RWPE2 (cell line): ENCODE data around the gene MAEA.

Source experiments
- ATAC-seq: fragments of 200-7000 bp; cut with Tn5 transposase; 3 replicates; pipeline ENCODE4 v1.9.1; 2021; ENCODE audit warnings: low read depth
- DNase-seq: peaks from one replicate; pipeline ENCODE4 v3.0.0-alpha.2; 2020; ENCODE audit warnings: low spot score
- H3K27ac ChIP-seq: fragments of 450-650 bp; 2 replicates; pipeline ENCODE4 v1.5.1; 2017; ENCODE audit warnings: mild to moderate bottlenecking; ENCODE audit not compliant: poor library complexity, severe bottlenecking
- H3K27me3 ChIP-seq: fragments of 250-450 bp; sonication (Bioruptor Pico); 2 replicates; pipeline ENCODE4 v1.5.1; 2021; ENCODE audit warnings: mild to moderate bottlenecking, moderate library complexity; ENCODE audit not compliant: insufficient read depth, poor library complexity, severe bottlenecking
- H3K36me3 ChIP-seq: fragments of 250-450 bp; sonication (Bioruptor Pico); 2 replicates; pipeline ENCODE4 v1.5.1; 2020; ENCODE audit warnings: low read depth, mild to moderate bottlenecking, moderate library complexity
- H3K4me1 ChIP-seq: fragments of 250-450 bp; sonication (Bioruptor Pico); 2 replicates; pipeline ENCODE4 v1.5.1; 2021; ENCODE audit warnings: mild to moderate bottlenecking, moderate library complexity; ENCODE audit not compliant: insufficient read depth, poor library complexity, severe bottlenecking
- H3K4me3 ChIP-seq: fragments of 250-450 bp; sonication (Bioruptor Pico); 2 replicates; pipeline ENCODE4 v1.5.1; 2021; ENCODE audit warnings: mild to moderate bottlenecking, moderate library complexity; ENCODE audit not compliant: severe bottlenecking
- H3K9me3 ChIP-seq: fragments of 250-450 bp; sonication (Bioruptor Pico); 2 replicates; pipeline ENCODE4 v1.5.1; 2021; ENCODE audit warnings: mild to moderate bottlenecking, moderate library complexity; ENCODE audit not compliant: severe bottlenecking
- TF ChIP-seq, protein P1 (sequence below): fragments of 450-650 bp; IDR thresholded peaks from one replicate; pipeline ENCODE4 v1.5.1; 2017; ENCODE audit warnings: mild to moderate bottlenecking, moderate library complexity; ENCODE audit not compliant: poor library complexity, severe bottlenecking

Gene MAEA

DNA sequence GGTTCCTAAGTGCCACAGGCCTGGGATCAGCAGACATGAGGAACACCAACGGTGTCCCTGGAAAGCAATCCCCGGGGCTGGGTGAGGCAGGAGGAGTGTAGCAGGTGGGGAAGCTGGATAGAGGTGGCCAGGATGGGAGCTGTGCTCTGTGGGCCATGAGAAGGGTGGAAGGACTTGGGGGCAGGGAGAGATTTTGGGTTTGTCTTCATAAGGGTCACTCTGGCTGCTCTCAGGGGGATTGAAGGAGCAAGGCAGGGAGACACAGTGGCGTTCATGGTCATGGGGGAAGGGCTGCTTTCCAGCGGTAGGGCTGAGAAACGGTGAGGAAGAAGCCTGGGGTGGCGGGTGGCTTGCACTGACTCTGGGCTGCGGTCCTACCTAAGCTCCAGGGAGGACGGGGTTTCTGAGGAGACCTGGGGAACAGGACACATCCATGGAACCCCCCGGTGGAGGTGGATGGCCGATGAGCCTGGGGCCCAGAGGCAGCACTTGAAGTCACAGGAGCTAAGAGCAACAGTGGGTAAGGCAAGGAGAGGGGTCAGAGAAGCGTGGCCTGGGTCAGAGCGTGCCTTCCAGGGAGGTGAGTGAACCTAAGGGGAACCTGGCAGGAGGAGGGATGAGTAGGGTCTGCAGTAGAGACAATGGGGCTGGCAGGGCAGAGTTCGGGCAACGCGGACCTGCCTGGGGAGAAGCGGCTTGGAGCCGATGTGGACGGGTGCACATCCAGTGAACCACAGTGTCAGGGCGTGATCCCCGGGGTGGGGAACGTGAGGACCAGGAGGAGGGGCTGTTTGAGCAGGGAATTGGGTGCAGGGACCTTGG lies 28.4 kb upstream of the MAEA start:
- DNase-seq (no peak), ATAC-seq (no peak)
- TF ChIP-seq, protein P1, sequence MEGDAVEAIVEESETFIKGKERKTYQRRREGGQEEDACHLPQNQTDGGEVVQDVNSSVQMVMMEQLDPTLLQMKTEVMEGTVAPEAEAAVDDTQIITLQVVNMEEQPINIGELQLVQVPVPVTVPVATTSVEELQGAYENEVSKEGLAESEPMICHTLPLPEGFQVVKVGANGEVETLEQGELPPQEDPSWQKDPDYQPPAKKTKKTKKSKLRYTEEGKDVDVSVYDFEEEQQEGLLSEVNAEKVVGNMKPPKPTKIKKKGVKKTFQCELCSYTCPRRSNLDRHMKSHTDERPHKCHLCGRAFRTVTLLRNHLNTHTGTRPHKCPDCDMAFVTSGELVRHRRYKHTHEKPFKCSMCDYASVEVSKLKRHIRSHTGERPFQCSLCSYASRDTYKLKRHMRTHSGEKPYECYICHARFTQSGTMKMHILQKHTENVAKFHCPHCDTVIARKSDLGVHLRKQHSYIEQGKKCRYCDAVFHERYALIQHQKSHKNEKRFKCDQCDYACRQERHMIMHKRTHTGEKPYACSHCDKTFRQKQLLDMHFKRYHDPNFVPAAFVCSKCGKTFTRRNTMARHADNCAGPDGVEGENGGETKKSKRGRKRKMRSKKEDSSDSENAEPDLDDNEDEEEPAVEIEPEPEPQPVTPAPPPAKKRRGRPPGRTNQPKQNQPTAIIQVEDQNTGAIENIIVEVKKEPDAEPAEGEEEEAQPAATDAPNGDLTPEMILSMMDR = no peak

GRCh38 chr4:1264942-1265341 lies 24.7 kb upstream of the MAEA start:
- no peak for ATAC-seq
- H3K27me3 ChIP-seq = no peaks in the 10 kb centered on the region
- no peaks in the 10 kb centered on the region for H3K9me3 ChIP-seq
- no peak overlapping the region for H3K4me3 ChIP-seq
- TF ChIP-seq, protein P1 = no peak
- no peak for DNase-seq
- H3K27ac ChIP-seq = no peak overlapping the region
- no peaks in the 10 kb centered on the region for H3K36me3 ChIP-seq
- no peaks in the 10 kb centered on the region for H3K4me1 ChIP-seq

More for the DNA sequence above, 28.4 kb upstream of the MAEA start:
- Histone ChIP-seq H3K27ac (no peak overlapping the region), H3K27me3 (no peaks in the 10 kb centered on the region), H3K9me3 (peaks cover 12% of the 10 kb centered on the region), H3K4me1 (no peaks in the 10 kb centered on the region), H3K36me3 (no peaks in the 10 kb centered on the region), H3K4me3 (no peak overlapping the region)

GRCh38 chr4:1265351-1265750 lies 24.3 kb upstream of the MAEA start:
- TF ChIP-seq, protein P1 = no peak
- Histone ChIP-seq H3K4me1 (no peaks in the 10 kb centered on the region), H3K9me3 (no peaks in the 10 kb centered on the region), H3K27ac (no peak overlapping the region), H3K36me3 (no peaks in the 10 kb centered on the region), H3K27me3 (no peaks in the 10 kb centered on the region), H3K4me3 (no peak overlapping the region)
- no peak for DNase-seq
- no peak for ATAC-seq

- no peak for ATAC-seq
- no peak for DNase-seq
- H3K9me3 ChIP-seq = no peaks in the 10 kb centered on the region
- H3K4me3 ChIP-seq = no peak overlapping the region
- H3K4me1 ChIP-seq = no peaks in the 10 kb centered on the region
- no peaks in the 10 kb centered on the region for H3K36me3 ChIP-seq
- no peaks in the 10 kb centered on the region for H3K27me3 ChIP-seq
- TF ChIP-seq, protein P1 = no peak
- no peak overlapping the region for H3K27ac ChIP-seq
Observed at GRCh38 chr4:1266881-1267763, 22.6 kb upstream of the MAEA start.
